Measurements from ENCODE around the gene ITPRIP. TPM values are rescaled to one million over a fixed set of nuclear protein-coding genes. Genes with fewer than 3 reads are reported as not detected.

ITPRIP gene
- total RNA-seq, 1 experiment from 2014 or later, result 22.5 TPM

- Histone ChIP-seq H2BK12ac (ENCODE audit: insufficient read length, low read depth, low read length) (no peak overlapping the region), H2AK5ac (ENCODE audit: insufficient read length, low read length) (no peak overlapping the region), H3K4me1 (ENCODE audit: insufficient read depth, low read length) (peaks cover 7% of the 10 kb centered on the region; the same call in 1 of the 2 replicates), H3K14ac (ENCODE audit: insufficient read depth, low read length) (no peak overlapping the region), H3K79me1 (ENCODE audit: insufficient read depth, low read depth, low read length, poor library complexity, severe bottlenecking) (no peaks in the 10 kb centered on the region), H2AFZ (ENCODE audit: low read length) (no peak overlapping the region), H2BK20ac (ENCODE audit: low read depth, low read length, poor library complexity, severe bottlenecking) (no peak overlapping the region), H2BK120ac (ENCODE audit: low read depth, low read length, poor library complexity, severe bottlenecking) (no peak overlapping the region), H4K20me1 (ENCODE audit: control insufficient read depth, insufficient read depth, insufficient read length) (no peaks in the 10 kb centered on the region), H3K79me2 (ENCODE audit: insufficient read depth, low read length) (no peaks in the 10 kb centered on the region), H3K4me2 (ENCODE audit: insufficient read depth, insufficient read length, low read length) (no peak overlapping the region), H3K4ac (ENCODE audit: low read depth, low read length) (no peak overlapping the region), H4K91ac (ENCODE audit: insufficient read length, low read depth, low read length) (no peak overlapping the region), H4K5ac (ENCODE audit: insufficient read length, low read depth, low read length) (no peak overlapping the region), H3T11ph (ENCODE audit: low read length) (no peak overlapping the region), H3K23me2 (ENCODE audit: insufficient read length, low read depth, low read length, poor library complexity, severe bottlenecking) (no peaks in the 10 kb centered on the region), H4K8ac (replicated peaks; ENCODE audit: insufficient read length, low read depth, low read length) (no peak overlapping the region), H3K56ac (ENCODE audit: insufficient read length, low read depth, low read length) (no peak overlapping the region), H3K27me3 (ENCODE audit: insufficient read depth, low read length) (no peaks in the 10 kb centered on the region; the same call in 1 of the 2 replicates), H2BK15ac (ENCODE audit: low read depth, low read length) (no peak overlapping the region), H2BK5ac (ENCODE audit: insufficient read length, low read length) (no peak overlapping the region), H3K18ac (ENCODE audit: insufficient read length, low read depth, low read length) (no peak overlapping the region), H3K9ac (ENCODE audit: extremely low read depth, insufficient read length, low read length) (no peak overlapping the region), H3K23ac (ENCODE audit: insufficient read length, low read depth, low read length) (no peak overlapping the region), H3K27ac (ENCODE audit: insufficient read length, low read depth, low read length) (no peak overlapping the region), H3K9me3 (ENCODE audit: control insufficient read depth, low read depth, low read length) (no peaks in the 10 kb centered on the region)
- no CpG with 5 or more reads among the region's 1 CpG for WGBS (ENCODE audit: extremely low coverage, insufficient read length, low lambda C conversion rate)
- H3K4me3 Mint-ChIP-seq, result no peak overlapping the region
- no peaks in the 10 kb centered on the region for H3K9me3 Mint-ChIP-seq
- peaks cover 16 to 19% of the 10 kb centered on the region in 2 experiments for H3K4me1 Mint-ChIP-seq
- no peaks in the 10 kb centered on the region for H3K36me3 Mint-ChIP-seq (ENCODE audit: insufficient read depth in 1 of 3, low read depth in 3 of 3)
- no peak for TF ChIP-seq CTCF (conservative IDR thresholded peaks at IDR 0.05)
- no peak overlapping the region for H3K27ac Mint-ChIP-seq
- DNase-seq, result no peak
- peaks cover under 1% of the 10 kb centered on the region; the same call in 1 of the 2 replicates for H3K27me3 Mint-ChIP-seq (ENCODE audit: low read depth)
Observed at GRCh38 chr10:104344219-104344618, 6.0 kb upstream of the ITPRIP start.
